ENCODE data around the gene ZBED4. TPM values are rescaled to one million over a fixed set of nuclear protein-coding genes. Genes with fewer than 3 reads are reported as not detected.

The ZBED4 gene
- total and polyA plus RNA-seq, 2 of the 13 experiments (the other 11 are each of a cell fraction or from before 2014, with no cell fraction given): 5.4 to 9.6 TPM

DNA sequence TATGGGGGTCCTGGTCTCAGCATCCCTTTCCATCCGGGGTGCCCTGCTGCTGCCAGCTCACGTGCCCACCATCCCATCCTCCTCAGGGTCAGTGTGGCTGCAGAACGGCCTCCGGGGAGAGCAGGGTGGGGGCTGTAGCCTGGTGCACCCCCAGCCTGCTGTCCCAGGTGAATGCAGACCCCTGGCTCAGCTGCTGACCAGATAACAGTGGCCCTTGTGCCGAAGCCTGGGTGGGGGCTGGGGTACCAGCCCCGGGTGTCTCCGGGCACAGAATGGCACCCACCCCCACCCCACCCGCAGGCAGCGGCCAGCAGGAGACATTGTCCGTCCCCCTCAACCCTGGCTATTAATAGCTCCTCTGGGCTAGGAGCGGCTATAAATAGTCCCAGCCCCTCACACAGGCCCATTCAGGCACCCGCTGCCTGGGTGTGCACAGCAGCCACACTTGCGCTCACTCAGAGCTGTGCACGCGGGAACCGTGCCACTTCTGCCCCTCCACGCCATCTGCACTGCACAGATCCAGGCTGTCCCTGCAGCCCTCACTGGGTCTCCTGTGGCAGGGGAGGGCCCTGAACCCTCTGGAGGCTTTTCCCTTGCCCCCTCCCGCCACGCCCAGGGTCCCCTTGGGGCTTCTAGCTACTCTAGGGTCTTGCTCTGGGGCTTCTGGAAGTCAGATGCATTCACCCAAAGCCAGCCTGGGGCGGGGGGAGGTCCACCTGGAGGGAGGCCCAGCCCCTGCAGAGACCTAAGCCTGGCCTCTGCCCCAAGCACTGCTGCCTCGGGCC is 83.5 kb downstream of the ZBED4 start (continued):
- TF ChIP-seq, protein P1, sequence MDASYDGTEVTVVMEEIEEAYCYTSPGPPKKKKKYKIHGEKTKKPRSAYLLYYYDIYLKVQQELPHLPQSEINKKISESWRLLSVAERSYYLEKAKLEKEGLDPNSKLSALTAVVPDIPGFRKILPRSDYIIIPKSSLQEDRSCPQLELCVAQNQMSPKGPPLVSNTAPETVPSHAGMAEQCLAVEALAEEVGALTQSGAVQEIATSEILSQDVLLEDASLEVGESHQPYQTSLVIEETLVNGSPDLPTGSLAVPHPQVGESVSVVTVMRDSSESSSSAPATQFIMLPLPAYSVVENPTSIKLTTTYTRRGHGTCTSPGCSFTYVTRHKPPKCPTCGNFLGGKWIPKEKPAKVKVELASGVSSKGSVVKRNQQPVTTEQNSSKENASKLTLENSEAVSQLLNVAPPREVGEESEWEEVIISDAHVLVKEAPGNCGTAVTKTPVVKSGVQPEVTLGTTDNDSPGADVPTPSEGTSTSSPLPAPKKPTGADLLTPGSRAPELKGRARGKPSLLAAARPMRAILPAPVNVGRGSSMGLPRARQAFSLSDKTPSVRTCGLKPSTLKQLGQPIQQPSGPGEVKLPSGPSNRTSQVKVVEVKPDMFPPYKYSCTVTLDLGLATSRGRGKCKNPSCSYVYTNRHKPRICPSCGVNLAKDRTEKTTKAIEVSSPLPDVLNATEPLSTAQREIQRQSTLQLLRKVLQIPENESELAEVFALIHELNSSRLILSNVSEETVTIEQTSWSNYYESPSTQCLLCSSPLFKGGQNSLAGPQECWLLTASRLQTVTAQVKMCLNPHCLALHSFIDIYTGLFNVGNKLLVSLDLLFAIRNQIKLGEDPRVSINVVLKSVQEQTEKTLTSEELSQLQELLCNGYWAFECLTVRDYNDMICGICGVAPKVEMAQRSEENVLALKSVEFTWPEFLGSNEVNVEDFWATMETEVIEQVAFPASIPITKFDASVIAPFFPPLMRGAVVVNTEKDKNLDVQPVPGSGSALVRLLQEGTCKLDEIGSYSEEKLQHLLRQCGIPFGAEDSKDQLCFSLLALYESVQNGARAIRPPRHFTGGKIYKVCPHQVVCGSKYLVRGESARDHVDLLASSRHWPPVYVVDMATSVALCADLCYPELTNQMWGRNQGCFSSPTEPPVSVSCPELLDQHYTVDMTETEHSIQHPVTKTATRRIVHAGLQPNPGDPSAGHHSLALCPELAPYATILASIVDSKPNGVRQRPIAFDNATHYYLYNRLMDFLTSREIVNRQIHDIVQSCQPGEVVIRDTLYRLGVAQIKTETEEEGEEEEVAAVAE (CRISPR knock-in tag; IDR thresholded peaks at IDR 0.05; ENCODE audit: borderline replicate concordance): no peak
- TF ChIP-seq BRD4 (CRISPR knock-in tag; IDR thresholded peaks at IDR 0.05) (0 out of 2 replicates have a peak, but pooled peaks have one; percentile 40), POLR2A (IDR thresholded peaks at IDR 0.05; ENCODE audit: insufficient read depth in 1 of 2, low read depth in 2 of 2, low read length in 2 of 2) (0 out of 4 replicates have a peak, but pooled peaks of 1 of the 2 experiments have one; percentile 31), IKZF1 (IDR thresholded peaks at IDR 0.05) (no peak), HNF4G (IDR thresholded peaks at IDR 0.05; ENCODE audit: borderline replicate concordance, low read depth, low read length) (no peak), HNF4G (CRISPR knock-in tag; IDR thresholded peaks at IDR 0.05; ENCODE audit: borderline replicate concordance, low read depth) (no peak), CREM (IDR thresholded peaks at IDR 0.05) (no peak), CREM (CRISPR knock-in tag; IDR thresholded peaks at IDR 0.05) (no peak), SYNCRIP (IDR thresholded peaks at IDR 0.05; ENCODE audit: insufficient read depth, low read depth, low read length) (no peak)
- TF ChIP-seq, protein P2, sequence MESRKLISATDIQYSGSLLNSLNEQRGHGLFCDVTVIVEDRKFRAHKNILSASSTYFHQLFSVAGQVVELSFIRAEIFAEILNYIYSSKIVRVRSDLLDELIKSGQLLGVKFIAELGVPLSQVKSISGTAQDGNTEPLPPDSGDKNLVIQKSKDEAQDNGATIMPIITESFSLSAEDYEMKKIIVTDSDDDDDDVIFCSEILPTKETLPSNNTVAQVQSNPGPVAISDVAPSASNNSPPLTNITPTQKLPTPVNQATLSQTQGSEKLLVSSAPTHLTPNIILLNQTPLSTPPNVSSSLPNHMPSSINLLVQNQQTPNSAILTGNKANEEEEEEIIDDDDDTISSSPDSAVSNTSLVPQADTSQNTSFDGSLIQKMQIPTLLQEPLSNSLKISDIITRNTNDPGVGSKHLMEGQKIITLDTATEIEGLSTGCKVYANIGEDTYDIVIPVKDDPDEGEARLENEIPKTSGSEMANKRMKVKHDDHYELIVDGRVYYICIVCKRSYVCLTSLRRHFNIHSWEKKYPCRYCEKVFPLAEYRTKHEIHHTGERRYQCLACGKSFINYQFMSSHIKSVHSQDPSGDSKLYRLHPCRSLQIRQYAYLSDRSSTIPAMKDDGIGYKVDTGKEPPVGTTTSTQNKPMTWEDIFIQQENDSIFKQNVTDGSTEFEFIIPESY (CRISPR knock-in tag; IDR thresholded peaks at IDR 0.05): peak; percentile 45; the same call in 1 of the 2 replicates
- TF ChIP-seq, protein P3, sequence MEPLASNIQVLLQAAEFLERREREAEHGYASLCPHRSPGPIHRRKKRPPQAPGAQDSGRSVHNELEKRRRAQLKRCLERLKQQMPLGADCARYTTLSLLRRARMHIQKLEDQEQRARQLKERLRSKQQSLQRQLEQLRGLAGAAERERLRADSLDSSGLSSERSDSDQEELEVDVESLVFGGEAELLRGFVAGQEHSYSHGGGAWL (CRISPR knock-in tag; IDR thresholded peaks at IDR 0.05): 0 out of 2 replicates have a peak, but pooled peaks have one; percentile 25
- TF ChIP-seq, protein P4, sequence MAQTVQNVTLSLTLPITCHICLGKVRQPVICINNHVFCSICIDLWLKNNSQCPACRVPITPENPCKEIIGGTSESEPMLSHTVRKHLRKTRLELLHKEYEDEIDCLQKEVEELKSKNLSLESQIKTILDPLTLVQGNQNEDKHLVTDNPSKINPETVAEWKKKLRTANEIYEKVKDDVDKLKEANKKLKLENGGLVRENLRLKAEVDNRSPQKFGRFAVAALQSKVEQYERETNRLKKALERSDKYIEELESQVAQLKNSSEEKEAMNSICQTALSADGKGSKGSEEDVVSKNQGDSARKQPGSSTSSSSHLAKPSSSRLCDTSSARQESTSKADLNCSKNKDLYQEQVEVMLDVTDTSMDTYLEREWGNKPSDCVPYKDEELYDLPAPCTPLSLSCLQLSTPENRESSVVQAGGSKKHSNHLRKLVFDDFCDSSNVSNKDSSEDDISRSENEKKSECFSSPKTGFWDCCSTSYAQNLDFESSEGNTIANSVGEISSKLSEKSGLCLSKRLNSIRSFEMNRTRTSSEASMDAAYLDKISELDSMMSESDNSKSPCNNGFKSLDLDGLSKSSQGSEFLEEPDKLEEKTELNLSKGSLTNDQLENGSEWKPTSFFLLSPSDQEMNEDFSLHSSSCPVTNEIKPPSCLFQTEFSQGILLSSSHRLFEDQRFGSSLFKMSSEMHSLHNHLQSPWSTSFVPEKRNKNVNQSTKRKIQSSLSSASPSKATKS (CRISPR knock-in tag; IDR thresholded peaks at IDR 0.05): no peak

Data from HepG2 (cell line).